Breast epithelium (tissue), 4 donors: ENCODE results near the gene CNNM2. TPM values are rescaled to one million over a fixed set of nuclear protein-coding genes. Genes with fewer than 3 reads are reported as not detected.

Source experiments
- DNase-seq, 2 donors: peaks; one replicate each; pipeline ENCODE4 v3.0.0-alpha.2; 2019; ENCODE audit warnings: low spot score in 2 of 2
- H3K27ac ChIP-seq, 2 donors: fragments of 200-600 bp; sonication (generic) in 1 of 2; one replicate each; pipeline ENCODE4 v1.5.1; 2016 to 2019; ENCODE audit warnings: mild to moderate bottlenecking in 1 of 2
- H3K27me3 ChIP-seq, 2 donors: fragments of 200-600 bp; sonication (generic) in 1 of 2; one replicate each; pipeline versions ENCODE4 v1.5.1 to v1.6.0; 2017 to 2019; ENCODE audit warnings: control low read depth in 1 of 2, mild to moderate bottlenecking in 1 of 2
- H3K36me3 ChIP-seq: fragments of 200-600 bp; one replicate; pipeline ENCODE4 v1.5.1; 2019
- H3K4me1 ChIP-seq, 2 donors: fragments of 200-600 bp; sonication (generic); one replicate each; pipeline ENCODE4 v1.5.1; 2016 to 2019; ENCODE audit warnings: control low read depth in 1 of 2
- H3K4me3 ChIP-seq, 3 donors: fragments of 200-600 bp; sonication (generic); 1 replicate in 2 of 3; 2 replicates in 1 of 3; pipeline ENCODE4 v1.5.1; 2016 to 2019; ENCODE audit warnings: mild to moderate bottlenecking in 3 of 3, moderate library complexity in 2 of 3
- H3K9me3 ChIP-seq, 2 donors: fragments of 200-600 bp; sonication (generic) in 1 of 2; one replicate each; pipeline ENCODE4 v1.5.1; 2016 to 2019; ENCODE audit warnings: control low read depth in 1 of 2
- POLR2A ChIP-seq: fragments of 450-650 bp; IDR thresholded peaks from one replicate; pipeline ENCODE4 v1.6.1; 2016; ENCODE audit warnings: antibody characterized with exemption, mild to moderate bottlenecking, moderate library complexity
- POLR2AphosphoS5 ChIP-seq, 3 donors: sonication (generic); formaldehyde crosslinking; IDR thresholded peaks; one replicate each; pipeline ENCODE4 v1.6.1; 2017; ENCODE audit warnings: antibody characterized with exemption in 3 of 3
- intact Hi-C: fragments of 100-400 bp; cut with DNase I; formaldehyde crosslinking; loops from one replicate; pipeline ENCODE4 v1.15.1; 2023; ENCODE audit warnings: low total_unique reads
- total RNA-seq, 3 donors: library from RNA; depleted of rRNA; stranded (reverse); fragments of >200 nt; gene quantifications; one replicate each; pipeline ENCODE4 v1.1.0, GENCODE V29; 2016
- TF ChIP-seq, protein P1 (sequence below), 3 donors: fragments of 450-650 bp; IDR thresholded peaks; one replicate each; pipeline ENCODE4 v1.5.1; 2016 to 2017; ENCODE audit warnings: antibody characterized with exemption in 3 of 3, mild to moderate bottlenecking in 3 of 3, moderate library complexity in 3 of 3

Gene CNNM2
- total RNA-seq, 3 donors from 2014 or later, result 6.4 to 7.2 (median 6.7) TPM

DNA sequence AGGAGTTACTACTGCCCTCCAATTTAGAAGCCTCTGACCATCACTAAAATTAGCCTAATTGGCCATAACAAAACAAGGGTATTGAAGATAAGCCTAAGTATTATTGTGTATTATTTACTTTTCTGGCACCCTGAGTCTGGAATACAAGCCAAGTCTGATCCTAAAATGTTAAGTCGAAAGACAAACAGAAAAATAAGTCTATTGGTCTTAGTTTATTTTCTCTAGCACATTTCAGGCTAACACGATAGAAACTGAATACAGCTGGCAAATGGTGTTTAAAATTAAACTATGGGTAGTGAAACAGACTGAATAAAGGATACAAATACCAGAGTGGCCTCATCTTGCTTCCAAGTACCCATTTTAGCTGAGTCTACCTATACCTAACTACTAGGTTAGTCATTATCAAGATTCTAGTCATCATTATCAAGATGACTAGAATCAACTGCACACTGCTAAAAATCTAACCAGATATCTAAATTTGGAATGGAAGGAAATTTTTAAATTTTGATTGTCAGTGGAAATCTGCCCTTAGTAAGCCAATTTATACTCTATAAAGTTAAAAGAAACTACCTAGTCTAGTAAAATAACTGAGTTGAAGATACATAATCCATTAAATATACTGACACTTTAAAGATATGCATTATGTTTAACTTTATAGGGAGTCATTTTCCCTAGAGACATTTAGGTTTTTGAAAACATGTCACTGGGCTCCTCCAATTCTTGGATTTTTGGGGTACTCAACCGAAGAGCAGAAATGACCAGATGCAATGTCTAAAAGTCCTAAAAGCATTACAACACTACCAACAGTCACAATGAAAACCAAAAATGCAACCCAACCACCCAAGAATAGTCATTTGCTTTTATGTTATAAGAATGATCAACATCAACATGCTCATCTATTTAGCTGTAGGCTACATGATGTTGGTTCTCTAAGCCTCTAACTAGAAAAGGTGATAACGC lies 194.1 kb downstream of the CNNM2 start:
- intact Hi-C loops, result no loop called here
- TF ChIP-seq POLR2AphosphoS5 (IDR thresholded peaks at IDR 0.05) (no peak), POLR2A (no peak)
- TF ChIP-seq, protein P1, sequence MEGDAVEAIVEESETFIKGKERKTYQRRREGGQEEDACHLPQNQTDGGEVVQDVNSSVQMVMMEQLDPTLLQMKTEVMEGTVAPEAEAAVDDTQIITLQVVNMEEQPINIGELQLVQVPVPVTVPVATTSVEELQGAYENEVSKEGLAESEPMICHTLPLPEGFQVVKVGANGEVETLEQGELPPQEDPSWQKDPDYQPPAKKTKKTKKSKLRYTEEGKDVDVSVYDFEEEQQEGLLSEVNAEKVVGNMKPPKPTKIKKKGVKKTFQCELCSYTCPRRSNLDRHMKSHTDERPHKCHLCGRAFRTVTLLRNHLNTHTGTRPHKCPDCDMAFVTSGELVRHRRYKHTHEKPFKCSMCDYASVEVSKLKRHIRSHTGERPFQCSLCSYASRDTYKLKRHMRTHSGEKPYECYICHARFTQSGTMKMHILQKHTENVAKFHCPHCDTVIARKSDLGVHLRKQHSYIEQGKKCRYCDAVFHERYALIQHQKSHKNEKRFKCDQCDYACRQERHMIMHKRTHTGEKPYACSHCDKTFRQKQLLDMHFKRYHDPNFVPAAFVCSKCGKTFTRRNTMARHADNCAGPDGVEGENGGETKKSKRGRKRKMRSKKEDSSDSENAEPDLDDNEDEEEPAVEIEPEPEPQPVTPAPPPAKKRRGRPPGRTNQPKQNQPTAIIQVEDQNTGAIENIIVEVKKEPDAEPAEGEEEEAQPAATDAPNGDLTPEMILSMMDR (IDR thresholded peaks at IDR 0.05), result no peak
- Histone ChIP-seq H3K36me3 (no peaks in the 10 kb centered on the region), H3K4me1 (peaks cover 0 to 9% of the 10 kb centered on the region in 2 donors), H3K27me3 (no peaks in the 10 kb centered on the region), H3K9me3 (no peaks in the 10 kb centered on the region), H3K4me3 (no peak overlapping the region), H3K27ac (peak overlapping the region; percentile 38 to 72)
- no peak for DNase-seq

GRCh38 chr10:103114876-103115275 lies 196.8 kb downstream of the CNNM2 start:
- intact Hi-C loops, result no loop called here
- Histone ChIP-seq H3K27me3 (no peaks in the 10 kb centered on the region), H3K4me1 (peaks cover 0 to 9% of the 10 kb centered on the region in 2 donors), H3K4me3 (no peak overlapping the region), H3K9me3 (no peaks in the 10 kb centered on the region), H3K27ac (no peak overlapping the region), H3K36me3 (no peaks in the 10 kb centered on the region)
- DNase-seq, result no peak
- no peak for TF ChIP-seq POLR2AphosphoS5 (IDR thresholded peaks at IDR 0.05)
- TF ChIP-seq POLR2A, result no peak
- TF ChIP-seq, protein P1 (IDR thresholded peaks at IDR 0.05), result no peak

- no peaks in the 10 kb centered on the region for H3K36me3 ChIP-seq
- intact Hi-C loops, result no loop called here
- H3K27ac ChIP-seq, result no peak overlapping the region
- H3K27me3 ChIP-seq, result no peaks in the 10 kb centered on the region
- H3K9me3 ChIP-seq, result no peaks in the 10 kb centered on the region
- H3K4me1 ChIP-seq, result peaks cover 0 to 9% of the 10 kb centered on the region in 2 donors
- no peak for DNase-seq
- no peak overlapping the region for H3K4me3 ChIP-seq
- TF ChIP-seq, protein P1 (IDR thresholded peaks at IDR 0.05), result no peak
- no peak for TF ChIP-seq POLR2AphosphoS5 (IDR thresholded peaks at IDR 0.05)
- TF ChIP-seq POLR2A, result no peak
Observed at GRCh38 chr10:103117247-103117646, 199.2 kb downstream of the CNNM2 start.

DNA sequence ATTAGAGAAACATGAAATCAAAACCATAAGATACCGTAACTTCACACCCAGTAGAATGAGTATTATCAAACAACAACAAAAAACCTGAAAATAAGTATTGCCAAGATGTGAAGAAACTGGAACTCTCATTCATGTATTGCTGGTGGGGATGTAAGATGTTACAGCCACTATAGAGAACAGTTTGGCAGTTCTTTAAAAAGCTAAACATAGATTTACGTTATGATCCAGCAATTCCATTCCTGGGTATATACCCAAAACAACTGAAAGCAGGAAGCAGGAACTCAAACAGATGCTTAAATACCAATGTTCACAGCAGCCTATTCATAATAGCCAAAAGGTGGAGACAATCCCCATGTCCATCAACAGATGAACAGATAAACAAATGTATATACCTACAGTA lies 202.5 kb downstream of the CNNM2 start:
- H3K27ac ChIP-seq, result no peak overlapping the region
- no peak overlapping the region for H3K4me3 ChIP-seq
- TF ChIP-seq POLR2AphosphoS5 (IDR thresholded peaks at IDR 0.05) (no peak), POLR2A (no peak)
- TF ChIP-seq, protein P1 (IDR thresholded peaks at IDR 0.05), result no peak
- intact Hi-C loops, result no loop called here
- H3K27me3 ChIP-seq, result no peaks in the 10 kb centered on the region
- no peaks in the 10 kb centered on the region for H3K36me3 ChIP-seq
- H3K9me3 ChIP-seq, result no peaks in the 10 kb centered on the region
- DNase-seq, result no peak
- H3K4me1 ChIP-seq, result peaks cover 0 to 9% of the 10 kb centered on the region in 2 donors

DNA sequence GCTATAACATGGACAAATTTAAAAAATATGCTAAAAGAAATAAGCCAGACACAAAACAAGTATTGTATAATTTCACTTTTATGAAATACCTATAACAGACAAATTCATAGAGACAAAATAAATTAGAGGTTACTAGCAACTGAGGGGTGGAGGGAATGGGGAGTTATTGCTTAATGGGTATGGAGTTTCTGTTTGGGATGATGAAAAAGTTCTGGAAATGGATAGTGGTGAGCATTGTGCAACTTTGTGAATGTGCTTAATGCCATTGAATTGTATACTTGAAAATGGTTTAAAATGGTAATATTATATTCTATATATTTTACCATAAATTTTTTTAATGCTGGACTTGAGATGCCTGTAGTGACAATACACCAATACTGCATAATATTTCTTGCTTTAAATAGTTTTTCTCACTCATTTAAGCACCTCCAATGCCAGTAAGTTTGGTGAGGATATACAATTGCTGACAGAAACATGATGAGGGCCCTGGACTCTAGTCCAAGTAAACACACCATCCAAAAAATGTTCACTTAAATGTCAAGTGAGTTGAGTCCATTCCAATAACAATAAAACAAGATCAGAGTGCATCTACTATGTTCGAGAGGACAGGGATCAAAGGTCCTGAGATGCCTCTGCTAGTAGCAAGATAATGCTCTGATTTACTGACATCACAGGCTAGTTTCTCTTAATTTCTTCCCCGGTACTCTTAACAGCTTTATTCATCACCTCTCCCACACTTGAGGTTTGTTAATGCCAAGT lies 203.1 kb downstream of the CNNM2 start:
- intact Hi-C loops, result no loop called here
- Histone ChIP-seq H3K4me1 (peaks cover 0 to 9% of the 10 kb centered on the region in 2 donors), H3K27ac (peak overlapping the region in 1 of 2 donors; percentile 70)

More for the DNA sequence above, 203.1 kb downstream of the CNNM2 start:
- Histone ChIP-seq H3K9me3 (no peaks in the 10 kb centered on the region), H3K27me3 (no peaks in the 10 kb centered on the region), H3K4me3 (no peak overlapping the region), H3K36me3 (no peaks in the 10 kb centered on the region)
- TF ChIP-seq, protein P1 (IDR thresholded peaks at IDR 0.05), result no peak
- no peak for TF ChIP-seq POLR2A
- TF ChIP-seq POLR2AphosphoS5 (IDR thresholded peaks at IDR 0.05), result no peak
- no peak for DNase-seq
